ENCODE data around the gene INVS.

The INVS gene, protein sequence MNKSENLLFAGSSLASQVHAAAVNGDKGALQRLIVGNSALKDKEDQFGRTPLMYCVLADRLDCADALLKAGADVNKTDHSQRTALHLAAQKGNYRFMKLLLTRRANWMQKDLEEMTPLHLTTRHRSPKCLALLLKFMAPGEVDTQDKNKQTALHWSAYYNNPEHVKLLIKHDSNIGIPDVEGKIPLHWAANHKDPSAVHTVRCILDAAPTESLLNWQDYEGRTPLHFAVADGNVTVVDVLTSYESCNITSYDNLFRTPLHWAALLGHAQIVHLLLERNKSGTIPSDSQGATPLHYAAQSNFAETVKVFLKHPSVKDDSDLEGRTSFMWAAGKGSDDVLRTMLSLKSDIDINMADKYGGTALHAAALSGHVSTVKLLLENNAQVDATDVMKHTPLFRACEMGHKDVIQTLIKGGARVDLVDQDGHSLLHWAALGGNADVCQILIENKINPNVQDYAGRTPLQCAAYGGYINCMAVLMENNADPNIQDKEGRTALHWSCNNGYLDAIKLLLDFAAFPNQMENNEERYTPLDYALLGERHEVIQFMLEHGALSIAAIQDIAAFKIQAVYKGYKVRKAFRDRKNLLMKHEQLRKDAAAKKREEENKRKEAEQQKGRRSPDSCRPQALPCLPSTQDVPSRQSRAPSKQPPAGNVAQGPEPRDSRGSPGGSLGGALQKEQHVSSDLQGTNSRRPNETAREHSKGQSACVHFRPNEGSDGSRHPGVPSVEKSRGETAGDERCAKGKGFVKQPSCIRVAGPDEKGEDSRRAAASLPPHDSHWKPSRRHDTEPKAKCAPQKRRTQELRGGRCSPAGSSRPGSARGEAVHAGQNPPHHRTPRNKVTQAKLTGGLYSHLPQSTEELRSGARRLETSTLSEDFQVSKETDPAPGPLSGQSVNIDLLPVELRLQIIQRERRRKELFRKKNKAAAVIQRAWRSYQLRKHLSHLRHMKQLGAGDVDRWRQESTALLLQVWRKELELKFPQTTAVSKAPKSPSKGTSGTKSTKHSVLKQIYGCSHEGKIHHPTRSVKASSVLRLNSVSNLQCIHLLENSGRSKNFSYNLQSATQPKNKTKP

DNA sequence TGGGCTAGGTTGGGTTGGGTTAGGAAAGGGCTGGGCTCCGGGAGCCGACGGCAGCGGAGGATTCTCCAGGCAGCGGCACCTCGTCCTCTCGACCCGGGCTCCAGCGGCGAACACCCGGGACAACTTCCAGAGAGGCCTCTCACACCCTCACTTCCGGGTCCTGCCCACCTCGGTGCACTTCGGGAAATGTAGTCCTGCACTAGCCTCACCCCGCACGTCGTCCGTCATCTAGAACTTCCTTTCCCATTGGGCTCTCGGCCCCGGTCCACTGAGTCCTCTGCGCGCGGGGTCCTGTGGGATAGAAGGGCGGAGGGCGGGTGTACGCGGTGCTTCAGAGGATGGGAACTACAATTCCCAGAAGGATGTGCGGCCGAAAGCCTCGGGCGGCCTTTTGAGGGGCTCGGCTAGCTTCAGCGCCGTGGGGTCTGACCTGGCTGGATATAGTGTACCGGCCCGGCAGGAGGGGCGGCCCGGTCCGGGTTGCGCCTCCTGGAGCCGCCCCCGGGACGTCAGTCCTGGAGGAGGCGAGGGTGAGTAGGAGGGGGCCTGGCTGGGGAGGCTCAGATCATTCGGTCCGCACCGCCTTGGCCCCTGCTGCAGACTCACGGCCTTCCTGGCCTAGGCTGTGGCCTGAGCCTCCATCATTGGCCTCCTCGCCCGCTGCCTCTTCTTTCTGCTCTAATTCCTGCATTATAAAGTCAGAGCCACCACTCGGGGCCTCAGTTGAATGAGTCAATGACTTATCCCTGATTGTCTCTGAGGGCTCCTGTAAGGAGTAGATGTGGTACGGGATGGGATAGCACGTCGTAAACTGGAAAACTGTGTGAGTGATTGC is at the start of gene INVS, which contains the start of gene ERP44:
TSS of gene INVS (plus strand) at position 357 of the 835 bp plus-strand sequence. CDS start 5,279 bp downstream, outside the sequence.
TSS of gene ERP44 (minus strand) at position 114 of the 835 bp plus-strand sequence. CDS start 160 bp downstream, outside the sequence.
- TF ChIP-seq CTCF (IDR thresholded peaks at IDR 0.05): no peak
- Histone ChIP-seq H3K4me1 (peaks cover 0 to 39% (median 13%) of the 10 kb centered on the region in 4 donors), H3K27me3 (no peaks in the 10 kb centered on the region), H3K9me3 (no peaks in the 10 kb centered on the region), H3K27ac (peak within 1 kb of the TSS; percentile 87 to 88), H3K36me3 (peaks cover 2 to 15% (median 13%) of the 10 kb centered on the region in 3 donors), H3K4me3 (peak within 1 kb of the TSS; percentile 76 to 89)
- DNase-seq: peak; percentile 99 to 100
- intact Hi-C loops (cut with DNase I; ENCODE audit: low total_unique reads): no loop called here

DNA sequence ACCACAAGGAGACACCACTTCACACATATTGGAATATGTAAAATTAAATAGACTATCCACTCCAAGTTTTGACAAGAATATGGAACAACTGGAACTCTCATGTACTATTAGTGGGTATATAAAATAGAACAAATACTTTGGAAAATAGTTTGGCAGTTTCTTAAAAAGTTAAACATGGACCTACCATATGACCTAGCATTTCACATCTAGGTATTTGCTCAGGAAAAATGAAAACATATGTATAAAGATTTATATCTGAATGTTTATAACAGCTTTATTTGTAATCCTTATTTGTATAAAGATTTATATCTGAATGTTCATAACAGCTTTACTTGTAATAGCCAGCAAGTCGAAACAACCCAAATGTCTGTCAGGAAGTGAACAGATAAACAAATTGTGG is 49.5 kb upstream of the INVS start:
- Histone ChIP-seq H3K27me3 (no peaks in the 10 kb centered on the region), H3K9me3 (no peaks in the 10 kb centered on the region), H3K36me3 (peaks cover 0 to 8% (median 8%) of the 10 kb centered on the region in 3 donors), H3K4me1 (no peaks in the 10 kb centered on the region), H3K27ac (no peak overlapping the region), H3K4me3 (no peak overlapping the region)
- TF ChIP-seq CTCF (IDR thresholded peaks at IDR 0.05): no peak
- intact Hi-C loops (cut with DNase I; ENCODE audit: low total_unique reads): no loop called here
- no peak for DNase-seq

DNA sequence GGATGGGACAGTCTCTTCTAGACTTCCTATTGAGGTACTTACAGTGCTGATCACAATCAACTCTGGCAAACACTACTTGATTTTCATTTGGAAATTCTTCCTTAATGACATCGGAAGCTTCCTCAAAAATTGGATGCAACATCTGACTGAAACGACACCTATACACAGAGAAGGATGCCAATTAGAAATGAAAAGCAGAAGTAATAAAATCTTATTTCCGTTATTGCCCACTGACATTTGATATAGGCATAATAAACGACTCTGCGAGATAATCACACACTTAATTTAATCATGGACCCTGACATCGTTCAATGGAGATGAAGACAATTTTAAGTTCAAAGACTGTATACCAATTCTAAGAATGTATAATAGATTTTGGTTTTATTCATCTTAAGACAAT is 46.7 kb upstream of the INVS start:
- no peaks in the 10 kb centered on the region for H3K9me3 ChIP-seq
- no peaks in the 10 kb centered on the region for H3K4me1 ChIP-seq
- TF ChIP-seq CTCF (IDR thresholded peaks at IDR 0.05): no peak
- intact Hi-C loops (cut with DNase I; ENCODE audit: low total_unique reads): no loop called here
- no peak for DNase-seq
- peaks cover 0 to 20% (median 11%) of the 10 kb centered on the region in 3 donors for H3K36me3 ChIP-seq
- no peaks in the 10 kb centered on the region for H3K27me3 ChIP-seq
- H3K27ac ChIP-seq: no peak overlapping the region
- no peak overlapping the region for H3K4me3 ChIP-seq

DNA sequence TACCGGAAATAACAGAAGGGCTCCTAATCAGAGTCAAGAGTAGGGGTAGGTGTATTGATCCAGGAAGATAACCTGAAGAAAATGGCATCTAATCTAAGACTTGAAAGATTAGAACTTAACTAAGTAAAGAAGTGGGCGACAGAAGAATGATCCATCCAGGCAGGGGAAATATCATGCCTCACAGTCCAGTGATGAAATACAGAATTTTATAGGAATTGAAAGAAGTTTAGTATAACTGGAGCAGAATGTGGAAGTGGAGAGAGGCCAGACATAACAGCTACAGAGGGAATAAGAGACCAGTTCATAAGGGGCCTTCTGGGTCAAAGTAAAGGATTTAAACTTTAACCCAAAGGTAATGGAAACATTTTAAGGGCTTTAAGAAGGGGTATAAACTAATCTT is 42.5 kb upstream of the INVS start:
- peaks cover 5 to 20% (median 11%) of the 10 kb centered on the region in 3 donors for H3K36me3 ChIP-seq
- DNase-seq: no peak
- TF ChIP-seq CTCF (IDR thresholded peaks at IDR 0.05): no peak
- intact Hi-C loops (cut with DNase I; ENCODE audit: low total_unique reads): no loop called here
- no peak overlapping the region for H3K4me3 ChIP-seq
- H3K27ac ChIP-seq: no peak overlapping the region
- H3K27me3 ChIP-seq: no peaks in the 10 kb centered on the region
- no peaks in the 10 kb centered on the region for H3K9me3 ChIP-seq
- H3K4me1 ChIP-seq: no peaks in the 10 kb centered on the region

GRCh38 chr9:100057624-100058023 is 41.4 kb upstream of the INVS start:
- no peaks in the 10 kb centered on the region for H3K9me3 ChIP-seq
- intact Hi-C loops (cut with DNase I; ENCODE audit: low total_unique reads): no loop called here
- H3K36me3 ChIP-seq: peaks cover 5 to 20% (median 11%) of the 10 kb centered on the region in 3 donors
- H3K27ac ChIP-seq: no peak overlapping the region
- no peak overlapping the region for H3K4me3 ChIP-seq
- TF ChIP-seq CTCF (IDR thresholded peaks at IDR 0.05): no peak
- H3K4me1 ChIP-seq: no peaks in the 10 kb centered on the region
- H3K27me3 ChIP-seq: no peaks in the 10 kb centered on the region
- DNase-seq: no peak

All from tibial artery (tissue), 4 donors.